ENCODE results near the gene RET. TPM values are rescaled to one million over a fixed set of nuclear protein-coding genes. Genes with fewer than 3 reads are reported as not detected.
A peak's percentile ranks its signal among the peaks of the same experiment; 100 is the strongest.

Gene RET
- total RNA-seq (1 to 10 TPM; 1.2 to 1.3 TPM), polyA plus RNA-seq (under 1 TPM; 0.31 to 0.33 TPM)
- long read RNA-seq, donor 1: 0 reads
- long read RNA-seq, donor 2: 0 reads
- long read RNA-seq, donor 3: 0 reads
- long read RNA-seq, donor 4: 0 reads
- long read RNA-seq, donor 5: 0 reads

GRCh38 chr10:43076876-43077420, at the start of gene RET:
Gene RET (plus strand): TSS chr10:43077069. CDS start chr10:43077259, 190 bp downstream.
- WGBS, 2 donors: 0 to 1% methylated on average over 35 to 78 of the region's 78 CpGs
- H3K27ac ChIP-seq (ENCODE audit: low read depth in 1 of 2, low read length in 1 of 2): no peak within 1 kb of the TSS
- no peak within 1 kb of the TSS for H3K9ac ChIP-seq (ENCODE audit: insufficient read depth in 1 of 2, low read length in 2 of 2)
- H3K9me3 ChIP-seq (ENCODE audit: control insufficient read depth in 4 of 4, insufficient read depth in 3 of 4, low read length in 3 of 4): peaks cover 0 to 2% (median 0%) of the 10 kb centered on the region in 4 donors
- no peak for TF ChIP-seq CTCF (IDR thresholded peaks at IDR 0.05; ENCODE audit: control extremely low read depth, extremely low read depth)
- no peak within 1 kb of the TSS for H3K4me3 ChIP-seq
- peaks cover 0 to 9% (median 0%) of the 10 kb centered on the region in 5 donors for H3K4me1 ChIP-seq (ENCODE audit: control insufficient read depth in 5 of 5, insufficient read depth in 5 of 5, low read length in 5 of 5)
- peaks cover 16 to 33% (median 18%) of the 10 kb centered on the region in 3 donors for H3K27me3 ChIP-seq (ENCODE audit: control insufficient read depth in 3 of 3, insufficient read depth in 3 of 3, low read length in 2 of 3)
- ATAC-seq (ENCODE audit: insufficient read depth, low FRiP score) (peak; percentile 48), DNase-seq (peak; percentile 27 to 50 (median 47))
- no peaks in the 10 kb centered on the region for H3K36me3 ChIP-seq (ENCODE audit: control insufficient read depth in 4 of 4, insufficient read depth in 4 of 4, low read length in 4 of 4)

GRCh38 chr10:43027331-43027955, 49.4 kb upstream of the RET start:
- no peak for DNase-seq
- H3K9ac ChIP-seq (ENCODE audit: insufficient read depth in 1 of 2, low read length in 2 of 2): no peak overlapping the region
- no peak overlapping the region for H3K27ac ChIP-seq (ENCODE audit: low read depth in 1 of 2, low read length in 1 of 2)
- WGBS, 2 donors: 87 to 88% methylated on average over 11 of the region's 11 CpGs
- peaks cover 0 to 9% (median 0%) of the 10 kb centered on the region in 5 donors for H3K4me1 ChIP-seq (ENCODE audit: control insufficient read depth in 5 of 5, insufficient read depth in 5 of 5, low read length in 5 of 5)
- H3K36me3 ChIP-seq (ENCODE audit: control insufficient read depth in 4 of 4, insufficient read depth in 4 of 4, low read length in 4 of 4): no peaks in the 10 kb centered on the region
- TF ChIP-seq CTCF (IDR thresholded peaks at IDR 0.05; ENCODE audit: control extremely low read depth, extremely low read depth): no peak
- ATAC-seq (ENCODE audit: insufficient read depth, low FRiP score): no peak
- H3K27me3 ChIP-seq (ENCODE audit: control insufficient read depth in 3 of 3, insufficient read depth in 3 of 3, low read length in 2 of 3): peaks cover 0 to 13% (median 5%) of the 10 kb centered on the region in 3 donors
- H3K4me3 ChIP-seq: no peak overlapping the region
- H3K9me3 ChIP-seq (ENCODE audit: control insufficient read depth in 4 of 4, insufficient read depth in 3 of 4, low read length in 3 of 4): peaks cover 0 to 5% (median 0%) of the 10 kb centered on the region in 4 donors

- Histone ChIP-seq H3K9me3 (ENCODE audit: control insufficient read depth in 4 of 4, insufficient read depth in 3 of 4, low read length in 3 of 4) (peaks cover 0 to 5% (median 1%) of the 10 kb centered on the region in 4 donors), H3K9ac (ENCODE audit: insufficient read depth in 1 of 2, low read length in 2 of 2) (no peak overlapping the region), H3K27ac (ENCODE audit: low read depth in 1 of 2, low read length in 1 of 2) (no peak overlapping the region), H3K27me3 (ENCODE audit: control insufficient read depth in 3 of 3, insufficient read depth in 3 of 3, low read length in 2 of 3) (peaks cover 0 to 13% (median 5%) of the 10 kb centered on the region in 3 donors), H3K4me3 (no peak overlapping the region), H3K4me1 (ENCODE audit: control insufficient read depth in 5 of 5, insufficient read depth in 5 of 5, low read length in 5 of 5) (peaks cover 0 to 9% (median 0%) of the 10 kb centered on the region in 5 donors), H3K36me3 (ENCODE audit: control insufficient read depth in 4 of 4, insufficient read depth in 4 of 4, low read length in 4 of 4) (no peaks in the 10 kb centered on the region)
- ATAC-seq (ENCODE audit: insufficient read depth, low FRiP score) (no peak), DNase-seq (no peak)
- 91 to 93% methylated on average over 6 of the region's 6 CpGs for WGBS, 2 donors
- TF ChIP-seq CTCF (IDR thresholded peaks at IDR 0.05; ENCODE audit: control extremely low read depth, extremely low read depth): no peak
Measured at GRCh38 chr10:43028143-43028542, 48.7 kb upstream of the RET start.
